HepG2 (cell line): ENCODE measurements around the gene CDH11. TPM values are rescaled to one million over a fixed set of nuclear protein-coding genes. Genes with fewer than 3 reads are reported as not detected.

Experiments
- ATAC-seq: fragments of 200-7000 bp; cut with Tn5 transposase; 3 replicates; pipeline ENCODE4 v1.9.1; 2020; ENCODE audit warnings: mild to moderate bottlenecking, moderate library complexity
- BruUV-seq: library from RNA; stranded (reverse); fragments of 400-500 nt; replicated peaks from 2 replicates; lab custom pipeline; 2021; lab: Mats Ljungman, UMichigan
- CTCF ChIA-PET: fragments of 300-600 bp; formaldehyde crosslinking; extraction: SDS; loops from one replicate; lab custom pipeline; 2021; ENCODE audit warnings: low total read pairs, inconsistent platforms, low intra/inter-chr PET ratio; lab: Yijun Ruan, JAX
- POLR2A ChIA-PET: fragments of 350-600 bp; sonication (Branson Sonifier 250); formaldehyde crosslinking; loops from one replicate; lab custom pipeline; 2020; ENCODE audit warnings: antibody characterized with exemption, inconsistent platforms; lab: Yijun Ruan, JAX
- DNase-seq: peaks from one replicate; pipeline ENCODE4 v3.0.0-alpha.2; 2015; ENCODE audit warnings: low spot score
- FAIRE-seq: peaks from 3 replicates; lab custom pipeline; 2011; peaks lifted over from hg19 to GRCh38; lab: Jason Lieb, UNC
- H2AFZ ChIP-seq: one replicate; pipeline ENCODE4 v1.6.1; 2011; ENCODE audit warnings: low read length, inconsistent platforms
- H3K27ac ChIP-seq: fragments of 300-600 bp; 3 replicates; pipeline ENCODE4 v1.8.0; 2011; ENCODE audit warnings: mixed run types, mild to moderate bottlenecking, mixed read lengths, low read length, inconsistent platforms; ENCODE audit not compliant: insufficient read depth; ENCODE audit errors: extremely low read length
- H3K27me3 ChIP-seq, 2 experiments: fragments of 200-600 bp in 1 of 2; 2 replicates in 1 of 2; 3 replicates in 1 of 2; pipeline versions ENCODE4 v1.6.0 to v1.8.0; 2011; ENCODE audit warnings: low read length in 2 of 2, mild to moderate bottlenecking in 2 of 2, moderate library complexity in 2 of 2, inconsistent platforms in 1 of 2; ENCODE audit not compliant: insufficient read depth in 2 of 2, control insufficient read depth in 1 of 2
- H3K36me3 ChIP-seq, 2 experiments: fragments of 200-600 bp in 1 of 2; replicated peaks in 1 of 2; 2 replicates in 1 of 2; 3 replicates in 1 of 2; pipeline versions ENCODE4 v1.5.1 to v1.8.0; 2011; ENCODE audit warnings: low read length in 2 of 2, inconsistent platforms in 1 of 2; ENCODE audit not compliant: insufficient read depth in 2 of 2, control insufficient read depth in 1 of 2
- H3K4me1 ChIP-seq: 2 replicates; pipeline ENCODE4 v1.5.1; 2012; ENCODE audit warnings: low read length, inconsistent platforms; ENCODE audit not compliant: insufficient read depth
- H3K4me2 ChIP-seq: 2 replicates; pipeline ENCODE4 v1.6.0; 2011; ENCODE audit warnings: low read depth, low read length, inconsistent platforms
- H3K4me3 ChIP-seq, 3 experiments: fragments of 200-600 bp in 1 of 3; sonication (generic), shearing (Covaris generic) in 1 of 3; replicated peaks in 1 of 3; 2 replicates each; pipeline ENCODE4 v1.5.1; 2011 to 2016; ENCODE audit warnings: low read length in 3 of 3, inconsistent platforms in 2 of 3, low read depth in 2 of 3, mild to moderate bottlenecking in 2 of 3, control low read depth in 1 of 3, mixed read lengths in 1 of 3; ENCODE audit not compliant: insufficient read depth in 1 of 3
- H3K79me2 ChIP-seq: one replicate; pipeline ENCODE4 v1.6.1; 2011; ENCODE audit warnings: low read length, inconsistent platforms; ENCODE audit not compliant: insufficient read depth
- H3K9ac ChIP-seq: 2 replicates; pipeline ENCODE4 v1.6.0; 2011; ENCODE audit warnings: mild to moderate bottlenecking, low read depth, low read length, inconsistent platforms; ENCODE audit not compliant: insufficient read depth
- H3K9me3 ChIP-seq: 2 replicates; pipeline ENCODE4 v1.5.1; 2012; ENCODE audit warnings: mild to moderate bottlenecking, low read length
- H4K20me1 ChIP-seq: 2 replicates; pipeline ENCODE4 v1.6.0; 2011; ENCODE audit warnings: inconsistent platforms, mild to moderate bottlenecking, low read length, moderate library complexity; ENCODE audit not compliant: insufficient read depth
- CBX2 ChIP-seq, 2 experiments: fragments of 200-600 bp in 1 of 2; sonication (generic); formaldehyde crosslinking in 1 of 2; IDR thresholded peaks; 2 replicates each; pipeline versions ENCODE4 v1.7.0 to v1.8.1; 2018 to 2022; ENCODE audit warnings: low read depth in 2 of 2, low read length in 1 of 2, mild to moderate bottlenecking in 1 of 2, missing genetic modification reagents in 1 of 2
- KDM5A ChIP-seq: fragments of 200-600 bp; sonication (generic); IDR thresholded peaks from 2 replicates; pipeline ENCODE4 v1.7.0; 2018; ENCODE audit warnings: antibody characterized with exemption, mild to moderate bottlenecking, low read length, borderline replicate concordance
- NFATC3 ChIP-seq: sonication (generic); formaldehyde crosslinking; IDR thresholded peaks from 2 replicates; pipeline ENCODE4 v1.5.1; 2020; ENCODE audit warnings: mild to moderate bottlenecking, missing genetic modification reagents
- ZBTB26 ChIP-seq: IDR thresholded peaks from 2 replicates; pipeline ENCODE4 v1.6.1; 2016; ENCODE audit warnings: missing compliant biosample characterization, missing genetic modification reagents, borderline replicate concordance
- ZNF207 ChIP-seq: fragments of 450-650 bp; IDR thresholded peaks from 2 replicates; pipeline ENCODE4 v1.6.1; 2016; ENCODE audit warnings: antibody characterized with exemption, borderline replicate concordance
- ZNF383 ChIP-seq: sonication (generic); formaldehyde crosslinking; IDR thresholded peaks from 2 replicates; pipeline ENCODE4 v1.4.0; 2020; ENCODE audit warnings: missing genetic modification reagents, mild to moderate bottlenecking, borderline replicate concordance
- ZNF768 ChIP-seq: sonication (generic); formaldehyde crosslinking; IDR thresholded peaks from 2 replicates; pipeline ENCODE4 v1.4.0; 2020; ENCODE audit warnings: missing genetic modification reagents
- ZNF841 ChIP-seq: sonication (generic); formaldehyde crosslinking; IDR thresholded peaks from 2 replicates; pipeline ENCODE4 v1.8.1; 2023; ENCODE audit warnings: missing genetic modification reagents, borderline replicate concordance
- ZZZ3 ChIP-seq: sonication (generic); formaldehyde crosslinking; IDR thresholded peaks from 2 replicates; pipeline ENCODE4 v1.4.0; 2020; ENCODE audit warnings: missing genetic modification reagents, mild to moderate bottlenecking, borderline replicate concordance
- WGBS: methylation state at CpG from one replicate; pipeline ENCODE4 v1.1.6; 2017; ENCODE audit warnings: low lambda C conversion rate; 5-methylcytosine and 5-hydroxymethylcytosine counted together
- in situ Hi-C: cut with HindIII; loops from 2 replicates; pipeline ENCODE4 v1.10.0; 2017; ENCODE audit warnings: low pct_unique_long_range_greater_than_20kb; ENCODE audit not compliant: extremely low pct_ligation_motif_present
- intact Hi-C: fragments of 100-400 bp; cut with micrococcal nuclease; formaldehyde crosslinking; loops from one replicate; pipeline ENCODE4 v1.10.0; 2022; ENCODE audit not compliant: unreplicated experiment
- polyA plus RNA-seq, 8 experiments: library from polyadenylated mRNA; depleted of rRNA in 3 of 8; stranded (reverse) in 7 of 8; unstranded in 1 of 8; fragments of >200 nt; fragmentation: Illumina TruSeq in 4 of 8; extraction: Trizol in 4 of 8; gene quantifications; 2 replicates each; pipeline versions ENCODE4 v1.2.1 to v1.2.3, GENCODE V29; 2011 to 2016; ENCODE audit warnings: low read depth in 4 of 8, missing spikeins in 1 of 8, mixed read lengths in 1 of 8; ENCODE audit not compliant: insufficient read depth in 1 of 8
- total RNA-seq, 5 experiments: library from RNA; depleted of rRNA; stranded (reverse); fragments of >200 nt; fragmentation: Illumina TruSeq; extraction: Trizol; gene quantifications; 2 replicates each; pipeline ENCODE4 v1.2.3, GENCODE V29; 2016; ENCODE audit warnings: low read depth in 1 of 5

Gene CDH11
- total and polyA plus RNA-seq, 2 of the 13 experiments (the other 11 are each of a cell fraction or from before 2014, with no cell fraction given), result not detected

DNA sequence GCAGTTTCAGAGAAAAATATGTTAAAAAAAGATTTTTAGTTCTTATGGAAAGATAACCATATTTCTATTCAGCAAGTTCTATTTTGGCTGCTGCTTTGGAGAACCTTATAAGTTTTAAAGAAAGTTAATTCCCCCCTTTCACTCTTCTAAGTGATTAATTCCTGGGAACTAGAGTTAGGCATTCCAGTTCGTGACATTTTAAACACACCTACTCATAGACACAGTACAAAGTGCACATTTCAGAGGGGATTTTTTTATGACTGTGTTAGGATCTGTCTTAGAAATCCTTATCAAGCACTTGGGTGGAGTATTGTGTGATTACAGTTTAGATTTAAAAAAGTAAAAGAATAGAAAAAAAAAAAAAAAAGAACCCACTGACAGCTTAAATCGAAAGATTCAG lies 3.5 kb upstream of the CDH11 start (continued):
- TF ChIP-seq ZBTB26 (CRISPR knock-in tag) (no peak), ZNF383 (no peak), NFATC3 (CRISPR knock-in tag) (no peak)

DNA sequence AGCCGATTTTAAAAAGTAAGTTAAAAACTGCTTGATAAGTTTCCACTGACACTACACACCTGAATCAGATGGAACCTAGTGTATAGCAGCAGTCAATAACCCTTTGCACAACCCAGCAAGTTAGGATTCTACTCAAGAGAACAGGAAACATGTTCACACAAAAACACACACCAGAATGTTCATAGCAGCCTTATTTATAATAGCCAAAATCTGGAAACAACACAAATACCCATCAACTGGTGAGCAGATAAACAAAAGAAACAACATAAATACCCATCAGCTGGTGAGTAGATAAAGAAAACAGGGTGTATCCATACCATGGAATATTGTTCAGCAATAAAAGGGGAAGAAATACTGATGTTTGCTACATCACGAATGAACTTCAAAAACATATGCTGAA lies 2.7 kb upstream of the CDH11 start:
- Histone ChIP-seq H3K4me1 (no peaks in the 10 kb centered on the region), H3K27ac (no peak overlapping the region), H3K4me3 (no peak overlapping the region), H3K9me3 (no peaks in the 10 kb centered on the region), H2AFZ (no peak overlapping the region), H3K4me2 (no peak overlapping the region), H3K27me3 (peaks cover 0 to 22% of the 10 kb centered on the region in 2 experiments; a peak in 4 of 5 replicates), H3K9ac (no peak overlapping the region), H4K20me1 (no peaks in the 10 kb centered on the region), H3K79me2 (no peaks in the 10 kb centered on the region), H3K36me3 (no peaks in the 10 kb centered on the region)
- no TSS peak for BruUV-seq
- intact Hi-C loops, result no loop called here
- no peak for TF ChIP-seq ZNF207
- TF ChIP-seq ZNF768 (CRISPR knock-in tag), result no peak
- no peak for TF ChIP-seq CBX2 (IDR thresholded peaks at IDR 0.05; ENCODE audit: low read depth, low read length)
- no peak for TF ChIP-seq CBX2 (CRISPR knock-in tag; IDR thresholded peaks at IDR 0.05; ENCODE audit: low read depth)
- TF ChIP-seq KDM5A, result no peak
- no peak for TF ChIP-seq ZNF841 (CRISPR knock-in tag)
- TF ChIP-seq ZZZ3 (CRISPR knock-in tag), result no peak
- ChIA-PET CTCF (no interaction called here), POLR2A (no interaction called here)
- FAIRE-seq (no peak), DNase-seq (no peak), ATAC-seq (no peak)
- in situ Hi-C loops, result loop anchor here (10.0 to 25.0 kb wide), 3 partner anchors 1030 to 1762 kb away; no protein-coding TSS in a partner anchor
- WGBS, result 44% methylated on average over 2 of the region's 2 CpGs
